Keratinocyte (primary cell): ENCODE data around the gene FYB1. TPM values are rescaled to one million over a fixed set of nuclear protein-coding genes. Genes with fewer than 3 reads are reported as not detected.

ENCODE experiments used
- DNase-seq: peaks from one replicate; pipeline ENCODE4 v3.0.0-alpha.2; 2011; ENCODE audit warnings: low read depth, missing footprints, low spot score
- FAIRE-seq: peaks from 2 replicates; lab custom pipeline; 2011; peaks lifted over from hg19 to GRCh38; lab: Jason Lieb, UNC
- H2AFZ ChIP-seq: 2 replicates; pipeline ENCODE4 v1.6.0; 2012; ENCODE audit warnings: low read length, control low read depth, inconsistent platforms; ENCODE audit not compliant: control insufficient read depth
- H3K27ac ChIP-seq: 2 replicates; pipeline ENCODE4 v1.5.1; 2011; ENCODE audit warnings: low read length; ENCODE audit not compliant: control insufficient read depth, insufficient read depth
- H3K27me3 ChIP-seq: 3 replicates; pipeline ENCODE4 v1.6.0; 2011; ENCODE audit warnings: low read length; ENCODE audit not compliant: control insufficient read depth, insufficient read depth; ENCODE audit errors: extremely low read depth
- H3K36me3 ChIP-seq, 2 experiments: 2 replicates in 1 of 2; 3 replicates in 1 of 2; pipeline ENCODE4 v1.5.1; 2011; ENCODE audit warnings: low read length in 2 of 2, mild to moderate bottlenecking in 1 of 2; ENCODE audit not compliant: control insufficient read depth in 2 of 2, insufficient read depth in 2 of 2; ENCODE audit errors: extremely low read depth in 1 of 2
- H3K4me1 ChIP-seq: 3 replicates; pipeline ENCODE4 v1.5.1; 2011; ENCODE audit warnings: low read length; ENCODE audit not compliant: control insufficient read depth, insufficient read depth; ENCODE audit errors: extremely low read depth
- H3K4me2 ChIP-seq: 3 replicates; pipeline ENCODE4 v1.6.0; 2011; ENCODE audit warnings: low read depth, low read length; ENCODE audit not compliant: control insufficient read depth, insufficient read depth; ENCODE audit errors: extremely low read depth
- H3K4me3 ChIP-seq, 3 experiments: fragments of 200-600 bp in 1 of 3; sonication (generic) in 1 of 3; 2 replicates in 2 of 3; 3 replicates in 1 of 3; pipeline ENCODE4 v1.5.1; 2011 to 2016; ENCODE audit warnings: low read length in 3 of 3, mild to moderate bottlenecking in 3 of 3, control low read depth in 2 of 3, inconsistent platforms in 1 of 3, low read depth in 1 of 3, mixed read lengths in 1 of 3, mixed run types in 1 of 3, moderate library complexity in 1 of 3; ENCODE audit not compliant: control insufficient read depth in 2 of 3, insufficient read depth in 2 of 3; ENCODE audit errors: extremely low read depth in 1 of 3
- H3K79me2 ChIP-seq: 2 replicates; pipeline ENCODE4 v1.6.0; 2012; ENCODE audit warnings: low read length; ENCODE audit not compliant: control insufficient read depth, insufficient read depth
- H3K9ac ChIP-seq: 3 replicates; pipeline ENCODE4 v1.6.0; 2011; ENCODE audit warnings: low read length; ENCODE audit not compliant: control insufficient read depth, insufficient read depth; ENCODE audit errors: extremely low read depth
- H3K9me1 ChIP-seq: 3 replicates; pipeline ENCODE4 v1.6.0; 2011; ENCODE audit warnings: low read length; ENCODE audit not compliant: control insufficient read depth, insufficient read depth; ENCODE audit errors: extremely low read depth
- H3K9me3 ChIP-seq: 2 replicates; pipeline ENCODE4 v1.5.1; 2012; ENCODE audit warnings: low read depth, low read length; ENCODE audit not compliant: control insufficient read depth
- H4K20me1 ChIP-seq: 3 replicates; pipeline ENCODE4 v1.6.0; 2011; ENCODE audit warnings: low read length; ENCODE audit not compliant: control insufficient read depth, insufficient read depth; ENCODE audit errors: extremely low read depth
- EZH2 ChIP-seq: IDR thresholded peaks from one replicate; pipeline ENCODE4 v1.6.1; 2012; ENCODE audit warnings: inconsistent platforms, mild to moderate bottlenecking, low read length, moderate library complexity
- dilution Hi-C: fragments of 300-500 bp; cut with MboI; formaldehyde crosslinking; loops from one replicate; pipeline ENCODE4 v1.7.0; 2020; ENCODE audit warnings: low sequenced_read_pairs; ENCODE audit not compliant: extremely low pct_ligation_motif_present
- polyA plus RNA-seq, 5 experiments: library from polyadenylated mRNA; depleted of rRNA in 3 of 5; stranded (reverse) in 3 of 5; stranded (forward) in 1 of 5; unstranded in 1 of 5; fragments of >200 nt; gene quantifications; 1 replicate in 1 of 5; 2 replicates in 3 of 5; 3 replicates in 1 of 5; pipeline versions ENCODE4 v1.2.1 to v1.2.3, GENCODE V29; 2011 to 2012; ENCODE audit warnings: missing spikeins in 2 of 5, low read depth in 1 of 5, low replicate concordance in 1 of 5
- TF ChIP-seq, protein P1 (sequence below), 3 experiments: IDR thresholded peaks in 1 of 3; conservative IDR thresholded peaks in 1 of 3; optimal IDR thresholded peaks in 1 of 3; 2 replicates in 2 of 3; 3 replicates in 1 of 3; pipeline versions ENCODE3 to v1.5.1; 2011; ENCODE audit warnings: low read length in 3 of 3, mild to moderate bottlenecking in 3 of 3, moderate library complexity in 2 of 3, control low read depth in 1 of 3, inconsistent platforms in 1 of 3; ENCODE audit not compliant: insufficient read depth in 2 of 3; ENCODE audit errors: extremely low read depth in 1 of 3

FYB1 gene
- polyA plus RNA-seq, 1 donor (not counting 4 experiments of a cell fraction or from before 2014, with no cell fraction given), result 0.29 TPM

DNA sequence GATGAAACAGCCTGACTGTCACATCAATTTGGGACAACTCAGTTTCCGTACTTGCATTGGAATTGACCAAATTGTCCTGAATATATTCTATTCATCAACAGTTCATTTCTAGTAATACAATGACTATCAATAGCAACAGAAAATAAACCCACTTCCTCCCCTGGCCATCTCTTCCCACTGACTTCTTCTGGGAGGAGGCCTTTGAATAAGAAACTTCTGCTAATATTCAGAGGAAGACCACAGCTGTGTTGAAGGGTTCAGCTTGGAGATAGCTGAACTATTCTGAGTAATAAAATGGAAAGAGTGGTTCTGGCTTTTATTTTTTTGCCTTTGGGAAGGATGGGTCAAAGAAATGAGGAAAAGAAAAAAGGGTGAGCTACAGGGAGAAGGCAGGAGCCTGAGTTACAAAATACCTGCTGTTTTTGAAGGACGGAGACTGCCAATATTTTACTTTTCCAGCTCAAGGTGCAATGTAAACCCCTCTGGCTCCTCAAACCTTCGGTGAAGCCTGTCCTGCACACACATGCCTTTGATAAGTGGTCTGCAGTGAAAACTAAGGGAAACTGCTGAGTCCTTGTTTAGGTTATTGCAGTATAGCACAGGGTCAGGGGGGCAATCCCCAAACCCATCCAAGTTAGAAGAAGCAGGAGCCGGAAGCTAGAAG is 29.9 kb downstream of the FYB1 start:
- Histone ChIP-seq H3K79me2 (no peaks in the 10 kb centered on the region), H3K9me3 (no peaks in the 10 kb centered on the region), H4K20me1 (no peaks in the 10 kb centered on the region), H3K9me1 (no peaks in the 10 kb centered on the region), H3K36me3 (no peaks in the 10 kb centered on the region), H3K9ac (no peak overlapping the region), H3K4me1 (peaks cover 1% of the 10 kb centered on the region), H3K27me3 (no peaks in the 10 kb centered on the region), H2AFZ (no peak overlapping the region), H3K4me2 (no peak overlapping the region), H3K4me3 (no peak overlapping the region), H3K27ac (no peak overlapping the region)
- dilution Hi-C loops, result no loop called here
- FAIRE-seq (no peak), DNase-seq (no peak)
- TF ChIP-seq EZH2, result no peak
- TF ChIP-seq, protein P1, sequence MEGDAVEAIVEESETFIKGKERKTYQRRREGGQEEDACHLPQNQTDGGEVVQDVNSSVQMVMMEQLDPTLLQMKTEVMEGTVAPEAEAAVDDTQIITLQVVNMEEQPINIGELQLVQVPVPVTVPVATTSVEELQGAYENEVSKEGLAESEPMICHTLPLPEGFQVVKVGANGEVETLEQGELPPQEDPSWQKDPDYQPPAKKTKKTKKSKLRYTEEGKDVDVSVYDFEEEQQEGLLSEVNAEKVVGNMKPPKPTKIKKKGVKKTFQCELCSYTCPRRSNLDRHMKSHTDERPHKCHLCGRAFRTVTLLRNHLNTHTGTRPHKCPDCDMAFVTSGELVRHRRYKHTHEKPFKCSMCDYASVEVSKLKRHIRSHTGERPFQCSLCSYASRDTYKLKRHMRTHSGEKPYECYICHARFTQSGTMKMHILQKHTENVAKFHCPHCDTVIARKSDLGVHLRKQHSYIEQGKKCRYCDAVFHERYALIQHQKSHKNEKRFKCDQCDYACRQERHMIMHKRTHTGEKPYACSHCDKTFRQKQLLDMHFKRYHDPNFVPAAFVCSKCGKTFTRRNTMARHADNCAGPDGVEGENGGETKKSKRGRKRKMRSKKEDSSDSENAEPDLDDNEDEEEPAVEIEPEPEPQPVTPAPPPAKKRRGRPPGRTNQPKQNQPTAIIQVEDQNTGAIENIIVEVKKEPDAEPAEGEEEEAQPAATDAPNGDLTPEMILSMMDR (optimal IDR thresholded peaks at IDR 0.05 in 1 of 3, IDR thresholded peaks at IDR 0.05 in 1 of 3, conservative IDR thresholded peaks at IDR 0.05 in 1 of 3; ENCODE audit: extremely low read depth in 1 of 3, insufficient read depth in 2 of 3, low read length in 3 of 3), result no peak

DNA sequence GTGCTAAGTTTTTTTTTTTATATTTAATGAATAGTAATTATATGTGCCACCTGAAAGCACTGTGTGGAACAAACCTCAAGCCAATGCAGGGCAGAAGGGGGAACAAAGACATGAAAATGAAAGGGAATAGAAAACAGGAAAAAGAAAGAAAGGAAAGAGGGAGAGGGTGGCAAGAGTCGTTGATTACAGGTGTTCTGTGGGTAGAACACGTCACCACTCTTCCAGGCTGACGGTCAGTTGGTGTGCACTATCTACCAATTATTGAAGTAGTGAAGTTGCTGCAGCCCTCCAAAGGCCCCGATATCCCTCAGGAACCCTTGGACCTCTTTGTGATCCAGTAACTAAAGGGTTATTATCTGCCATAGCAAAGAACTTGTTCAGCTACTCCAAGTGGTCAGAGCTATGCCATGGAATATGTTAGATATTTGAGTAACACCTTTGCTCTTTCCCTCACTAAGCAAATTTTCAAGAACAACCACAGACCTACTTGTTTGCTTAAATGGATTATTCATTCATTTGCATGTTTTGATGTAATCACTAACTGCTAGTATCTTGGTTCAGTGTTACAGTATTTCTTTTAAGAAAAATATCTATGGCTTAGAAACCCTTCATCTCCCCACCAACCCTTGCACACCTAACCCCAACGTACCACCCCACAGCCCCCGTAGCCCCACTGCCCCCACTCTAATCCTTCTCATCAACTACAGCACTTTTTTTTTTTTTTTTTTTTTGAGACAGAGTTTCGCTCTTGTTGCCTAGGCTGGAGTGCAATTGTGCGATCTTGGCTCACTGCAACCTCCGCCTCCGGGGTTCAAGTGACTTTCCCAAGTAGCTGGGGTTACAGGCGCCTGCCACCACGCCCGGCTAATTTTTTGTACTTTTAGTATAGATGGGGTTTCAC is 31.3 kb downstream of the FYB1 start:
- Histone ChIP-seq H4K20me1 (no peaks in the 10 kb centered on the region), H3K4me3 (no peak overlapping the region), H3K9ac (no peak overlapping the region), H3K9me3 (no peaks in the 10 kb centered on the region), H3K27ac (no peak overlapping the region), H3K79me2 (no peaks in the 10 kb centered on the region), H3K9me1 (no peaks in the 10 kb centered on the region), H3K27me3 (no peaks in the 10 kb centered on the region), H3K4me1 (no peaks in the 10 kb centered on the region), H3K4me2 (no peak overlapping the region), H2AFZ (no peak overlapping the region), H3K36me3 (no peaks in the 10 kb centered on the region)
- TF ChIP-seq, protein P1 (optimal IDR thresholded peaks at IDR 0.05 in 1 of 3, IDR thresholded peaks at IDR 0.05 in 1 of 3, conservative IDR thresholded peaks at IDR 0.05 in 1 of 3; ENCODE audit: extremely low read depth in 1 of 3, insufficient read depth in 2 of 3, low read length in 3 of 3), result no peak
- TF ChIP-seq EZH2, result no peak
- dilution Hi-C loops, result no loop called here
- FAIRE-seq (no peak), DNase-seq (no peak)
